ENCODE data around the gene ERC2. TPM values are rescaled to one million over a fixed set of nuclear protein-coding genes. Genes with fewer than 3 reads are reported as not detected.

ERC2 gene
- total RNA-seq, 4 donors from 2014 or later = 0.81 to 2.9 (median 1.6) TPM

DNA sequence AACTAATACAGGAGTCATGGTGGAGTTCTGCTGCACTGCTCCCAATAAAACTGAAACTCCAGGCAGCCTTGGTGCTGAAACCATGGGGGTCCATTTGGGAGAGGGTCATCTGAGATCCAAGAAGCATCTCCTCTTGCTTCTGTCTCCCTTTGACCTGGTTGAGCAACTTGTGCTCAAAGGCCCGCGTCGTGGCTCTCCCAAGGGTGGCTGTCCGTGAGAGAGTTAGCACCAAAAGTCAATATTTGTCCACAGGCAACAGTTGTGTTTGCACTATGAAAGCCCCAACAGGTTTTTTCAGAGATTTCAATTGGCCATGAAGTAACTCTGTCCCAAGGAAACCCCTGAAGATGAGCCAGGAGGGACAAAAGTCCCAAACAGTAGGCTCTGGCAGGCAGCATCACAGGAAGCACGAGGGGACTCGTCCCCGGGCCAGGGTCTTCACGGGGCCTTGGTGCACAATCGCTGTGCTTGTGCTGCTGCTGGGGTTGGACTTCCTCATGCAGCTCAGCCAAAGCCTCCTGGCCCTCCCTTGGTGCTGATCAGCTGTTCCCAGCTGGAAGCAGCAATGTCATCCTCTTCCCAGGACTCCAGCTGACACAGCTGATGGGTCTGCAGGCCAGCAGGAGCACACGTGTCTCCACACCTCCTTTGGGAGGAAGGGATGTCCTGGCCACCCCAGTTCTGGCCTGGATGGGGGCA lies 941.8 kb downstream of the ERC2 start:
- WGBS, 2 donors (ENCODE audit: low coverage in 1 of 2) = 54 to 93% methylated on average over 3 to 7 of the region's 10 CpGs
- no peak for ATAC-seq
- Histone ChIP-seq H3K27me3 (no peaks in the 10 kb centered on the region), H3K4me1 (peaks cover 0 to 5% (median 0%) of the 10 kb centered on the region in 3 donors), H3K4me3 (no peak overlapping the region), H3K27ac (no peak overlapping the region), H3K9me3 (no peaks in the 10 kb centered on the region), H3K36me3 (no peaks in the 10 kb centered on the region)
- TF ChIP-seq EP300 (IDR thresholded peaks at IDR 0.05) (no peak), POLR2AphosphoS5 (IDR thresholded peaks at IDR 0.05) (no peak), POLR2A (IDR thresholded peaks at IDR 0.05) (no peak)
- TF ChIP-seq, protein P1, sequence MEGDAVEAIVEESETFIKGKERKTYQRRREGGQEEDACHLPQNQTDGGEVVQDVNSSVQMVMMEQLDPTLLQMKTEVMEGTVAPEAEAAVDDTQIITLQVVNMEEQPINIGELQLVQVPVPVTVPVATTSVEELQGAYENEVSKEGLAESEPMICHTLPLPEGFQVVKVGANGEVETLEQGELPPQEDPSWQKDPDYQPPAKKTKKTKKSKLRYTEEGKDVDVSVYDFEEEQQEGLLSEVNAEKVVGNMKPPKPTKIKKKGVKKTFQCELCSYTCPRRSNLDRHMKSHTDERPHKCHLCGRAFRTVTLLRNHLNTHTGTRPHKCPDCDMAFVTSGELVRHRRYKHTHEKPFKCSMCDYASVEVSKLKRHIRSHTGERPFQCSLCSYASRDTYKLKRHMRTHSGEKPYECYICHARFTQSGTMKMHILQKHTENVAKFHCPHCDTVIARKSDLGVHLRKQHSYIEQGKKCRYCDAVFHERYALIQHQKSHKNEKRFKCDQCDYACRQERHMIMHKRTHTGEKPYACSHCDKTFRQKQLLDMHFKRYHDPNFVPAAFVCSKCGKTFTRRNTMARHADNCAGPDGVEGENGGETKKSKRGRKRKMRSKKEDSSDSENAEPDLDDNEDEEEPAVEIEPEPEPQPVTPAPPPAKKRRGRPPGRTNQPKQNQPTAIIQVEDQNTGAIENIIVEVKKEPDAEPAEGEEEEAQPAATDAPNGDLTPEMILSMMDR (IDR thresholded peaks at IDR 0.05) = no peak

DNA sequence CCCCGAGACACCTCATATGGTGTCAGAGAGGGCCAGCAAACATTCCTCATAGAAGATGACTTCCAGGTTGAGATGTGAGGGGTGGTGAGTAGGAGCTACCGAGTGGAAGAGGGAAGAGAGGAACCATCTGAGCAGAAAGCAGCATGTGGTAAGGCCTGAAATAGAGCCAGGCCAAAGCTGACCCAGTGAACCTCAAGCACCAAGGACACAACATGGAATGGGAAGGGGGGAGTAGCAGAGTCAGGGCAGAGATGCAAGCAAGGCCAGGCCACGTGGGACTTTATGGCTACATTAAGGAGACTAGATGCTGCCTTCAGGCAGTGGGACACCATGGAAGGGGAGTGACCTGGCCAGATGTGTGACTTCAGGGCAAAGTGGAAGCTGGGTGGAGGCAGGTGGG lies 942.8 kb downstream of the ERC2 start:
- Histone ChIP-seq H3K27me3 (no peaks in the 10 kb centered on the region), H3K4me1 (peaks cover 0 to 5% (median 0%) of the 10 kb centered on the region in 3 donors), H3K36me3 (no peaks in the 10 kb centered on the region), H3K4me3 (no peak overlapping the region), H3K9me3 (no peaks in the 10 kb centered on the region), H3K27ac (no peak overlapping the region)
- TF ChIP-seq, protein P1 (IDR thresholded peaks at IDR 0.05) = no peak
- no peak for TF ChIP-seq POLR2A (IDR thresholded peaks at IDR 0.05)
- no peak for TF ChIP-seq POLR2AphosphoS5 (IDR thresholded peaks at IDR 0.05)
- no peak for TF ChIP-seq EP300 (IDR thresholded peaks at IDR 0.05)
- WGBS, 2 donors (ENCODE audit: low coverage in 1 of 2) = 83 to 94% methylated on average over 2 of the region's 3 CpGs
- no peak for ATAC-seq

DNA sequence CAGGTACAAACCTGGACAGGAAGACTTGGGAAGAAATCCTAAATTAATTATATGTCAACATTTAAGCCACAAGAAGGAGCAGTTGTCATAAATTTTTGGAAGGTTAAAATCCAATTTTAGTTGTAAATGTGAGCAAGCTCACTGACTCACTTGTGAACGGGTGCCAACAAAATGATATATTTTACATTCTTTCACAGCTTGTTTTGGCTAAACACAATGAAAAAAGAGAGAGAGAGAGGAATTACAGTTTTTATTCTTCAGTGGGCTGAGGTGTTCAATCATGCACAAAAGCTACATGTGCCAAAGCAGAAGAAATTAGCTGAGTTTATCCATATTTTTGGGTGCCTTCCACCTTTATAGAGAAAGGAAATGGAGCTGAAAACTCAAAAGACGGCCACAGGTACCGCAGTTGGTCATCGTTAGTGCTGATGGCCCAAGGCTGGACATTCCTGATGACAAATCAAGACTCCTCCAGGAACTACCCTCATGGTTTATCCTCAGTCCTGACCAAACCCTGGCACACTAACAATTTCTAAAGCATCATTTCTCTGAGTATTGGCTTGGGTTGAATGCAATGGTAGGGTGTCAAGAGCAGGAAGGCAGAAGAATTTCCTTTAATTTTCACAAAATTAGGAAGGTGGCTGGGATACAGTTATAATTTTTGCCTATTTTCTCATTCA lies 943.6 kb downstream of the ERC2 start:
- no peak for ATAC-seq
- TF ChIP-seq EP300 (IDR thresholded peaks at IDR 0.05) (no peak), POLR2A (IDR thresholded peaks at IDR 0.05) (no peak), POLR2AphosphoS5 (IDR thresholded peaks at IDR 0.05) (no peak)
- TF ChIP-seq, protein P1 (IDR thresholded peaks at IDR 0.05) = no peak
- Histone ChIP-seq H3K27me3 (no peaks in the 10 kb centered on the region), H3K9me3 (no peaks in the 10 kb centered on the region), H3K27ac (no peak overlapping the region), H3K4me3 (no peak overlapping the region), H3K4me1 (peaks cover 0 to 5% (median 0%) of the 10 kb centered on the region in 3 donors), H3K36me3 (no peaks in the 10 kb centered on the region)
- 47 to 57% methylated on average over 2 to 4 of the region's 4 CpGs for WGBS, 2 donors (ENCODE audit: low coverage in 1 of 2)

DNA sequence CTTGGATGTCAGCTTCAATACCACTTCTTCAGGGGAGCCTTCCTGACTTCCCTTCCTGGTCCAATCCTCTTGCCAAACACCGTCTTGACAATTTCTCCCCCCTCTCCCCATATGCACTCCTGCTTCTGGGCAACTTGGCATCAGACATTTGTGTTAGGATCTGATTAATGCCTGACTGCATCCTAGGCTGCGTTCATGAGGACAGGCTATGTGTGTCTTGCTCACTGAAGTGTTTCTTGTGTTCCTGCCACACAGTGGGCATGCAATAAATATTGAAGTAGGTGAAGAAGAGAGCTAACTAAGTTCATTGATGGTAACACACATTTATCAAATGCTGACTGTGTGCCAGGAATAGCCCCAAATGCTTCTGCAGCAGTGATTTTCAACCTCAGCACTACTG lies 944.8 kb downstream of the ERC2 start:
- H3K9me3 ChIP-seq = no peaks in the 10 kb centered on the region
- ATAC-seq = no peak

More for the DNA sequence above, 944.8 kb downstream of the ERC2 start:
- no peak for TF ChIP-seq POLR2AphosphoS5 (IDR thresholded peaks at IDR 0.05)
- TF ChIP-seq, protein P1 (IDR thresholded peaks at IDR 0.05) = no peak
- TF ChIP-seq EP300 (IDR thresholded peaks at IDR 0.05) = no peak
- no peak for TF ChIP-seq POLR2A (IDR thresholded peaks at IDR 0.05)
- peaks cover 0 to 5% (median 0%) of the 10 kb centered on the region in 3 donors for H3K4me1 ChIP-seq
- 67 to 90% methylated on average over 1 to 2 of the region's 2 CpGs for WGBS, 2 donors (ENCODE audit: low coverage in 1 of 2)
- no peak overlapping the region for H3K27ac ChIP-seq
- no peaks in the 10 kb centered on the region for H3K36me3 ChIP-seq
- no peaks in the 10 kb centered on the region for H3K27me3 ChIP-seq
- no peak overlapping the region for H3K4me3 ChIP-seq
